WTC11 (cell line): Measurements from ENCODE around the gene MED12. TPM values are rescaled to one million over a fixed set of nuclear protein-coding genes. Genes with fewer than 3 reads are reported as not detected.

Experiments used
- ATAC-seq: fragments of 200-7000 bp; cut with Tn5 transposase; 2 replicates; pipeline ENCODE4 v1.10.0; 2021; ENCODE audit warnings: mild to moderate bottlenecking, moderate library complexity
- CTCF ChIA-PET: fragments of 300-600 bp; sonication (Branson Sonifier 250); formaldehyde crosslinking; loops from one replicate; lab custom pipeline; 2021; ENCODE audit warnings: antibody characterized with exemption; lab: Charles Lee
- POLR2A ChIA-PET: fragments of 350-600 bp; sonication (Branson Sonifier 250); formaldehyde crosslinking; loops from one replicate; lab custom pipeline; 2021; ENCODE audit warnings: antibody characterized with exemption; lab: Charles Lee
- DNase-seq: peaks from one replicate; pipeline ENCODE4 v3.0.0; 2021; ENCODE audit warnings: low spot score
- H3K27ac Mint-ChIP-seq: 2 replicates; pipeline ENCODE4 v1.8.0; 2021; ENCODE audit warnings: mixed read lengths
- H3K27me3 Mint-ChIP-seq: 2 replicates; pipeline ENCODE4 v1.8.0; 2021; ENCODE audit warnings: low read depth, mild to moderate bottlenecking, moderate library complexity, mixed read lengths
- H3K36me3 Mint-ChIP-seq: 2 replicates; pipeline ENCODE4 v1.8.0; 2021; ENCODE audit warnings: mixed read lengths
- H3K4me1 Mint-ChIP-seq: 2 replicates; pipeline ENCODE4 v1.8.0; 2022; ENCODE audit warnings: mixed read lengths
- H3K4me3 Mint-ChIP-seq: 2 replicates; pipeline ENCODE4 v1.8.0; 2021; ENCODE audit warnings: mild to moderate bottlenecking, moderate library complexity, mixed read lengths
- H3K9me3 Mint-ChIP-seq: 2 replicates; pipeline ENCODE4 v1.8.0; 2021; ENCODE audit warnings: mixed read lengths
- CREB1 ChIP-seq: sonication (generic); formaldehyde crosslinking; IDR thresholded peaks from 2 replicates; pipeline ENCODE4 v1.8.0; 2023; ENCODE audit warnings: mild to moderate bottlenecking, missing genetic modification reagents
- ELF4 ChIP-seq: sonication (generic); formaldehyde crosslinking; IDR thresholded peaks from 2 replicates; pipeline ENCODE4 v1.8.1; 2022; ENCODE audit warnings: low read depth, mild to moderate bottlenecking, moderate library complexity, missing genetic modification reagents
- EMX1 ChIP-seq: fragments of 250-450 bp; sonication (Bioruptor Pico); IDR thresholded peaks from 2 replicates; pipeline ENCODE4 v1.8.0; 2021; ENCODE audit warnings: mild to moderate bottlenecking
- IRF2 ChIP-seq: sonication (generic); formaldehyde crosslinking; IDR thresholded peaks from 2 replicates; pipeline ENCODE4 v1.8.0; 2022; ENCODE audit warnings: low read depth, missing genetic modification reagents, borderline replicate concordance
- KAT7 ChIP-seq: sonication (generic); formaldehyde crosslinking; IDR thresholded peaks from 2 replicates; pipeline ENCODE4 v1.8.1; 2023; ENCODE audit warnings: missing genetic modification reagents, mild to moderate bottlenecking, borderline replicate concordance
- MXD4 ChIP-seq: fragments of 250-450 bp; sonication (Bioruptor Pico); IDR thresholded peaks from 2 replicates; pipeline ENCODE4 v1.8.0; 2021; ENCODE audit warnings: mild to moderate bottlenecking, moderate library complexity, borderline replicate concordance
- RELA ChIP-seq: sonication (generic); formaldehyde crosslinking; IDR thresholded peaks from 2 replicates; pipeline ENCODE4 v1.8.1; 2022; ENCODE audit warnings: missing genetic modification reagents, mild to moderate bottlenecking, borderline replicate concordance
- SMAD4 ChIP-seq: sonication (generic); formaldehyde crosslinking; IDR thresholded peaks from 2 replicates; pipeline ENCODE4 v1.8.0; 2022; ENCODE audit warnings: mild to moderate bottlenecking, missing genetic modification reagents
- SP1 ChIP-seq: sonication (generic); formaldehyde crosslinking; conservative IDR thresholded peaks from 2 replicates; pipeline ENCODE4 v1.8.1; 2022; ENCODE audit warnings: missing genetic modification reagents
- TEAD1 ChIP-seq: sonication (generic); formaldehyde crosslinking; IDR thresholded peaks from 2 replicates; pipeline ENCODE4 v1.8.0; 2022; ENCODE audit warnings: mild to moderate bottlenecking, missing genetic modification reagents
- ZNF121 ChIP-seq: sonication (generic); formaldehyde crosslinking; IDR thresholded peaks from 2 replicates; pipeline ENCODE4 v1.8.0; 2023; ENCODE audit warnings: missing genetic modification reagents
- ZNF219 ChIP-seq: sonication (generic); formaldehyde crosslinking; IDR thresholded peaks from 2 replicates; pipeline ENCODE4 v1.8.0; 2023; ENCODE audit warnings: missing genetic modification reagents, mild to moderate bottlenecking, borderline replicate concordance
- ZNF416 ChIP-seq: fragments of 250-450 bp; sonication (Bioruptor Pico); IDR thresholded peaks from 2 replicates; pipeline ENCODE4 v1.9.0; 2021; ENCODE audit warnings: mild to moderate bottlenecking, inconsistent platforms
- total RNA-seq: library from RNA; stranded (reverse); gene quantifications from 3 replicates; pipeline ENCODE4 v1.2.3, GENCODE V29; 2021
- TF ChIP-seq, protein P1 (sequence below): sonication (generic); formaldehyde crosslinking; IDR thresholded peaks from 2 replicates; pipeline ENCODE4 v1.8.0; 2022; ENCODE audit warnings: mild to moderate bottlenecking, missing genetic modification reagents
- TF ChIP-seq, protein P2 (sequence below): sonication (generic); formaldehyde crosslinking; IDR thresholded peaks from 2 replicates; pipeline ENCODE4 v1.8.0; 2022; ENCODE audit warnings: missing genetic modification reagents
- TF ChIP-seq, protein P3 (sequence below): fragments of 250-450 bp; sonication (Bioruptor Pico); IDR thresholded peaks from 2 replicates; pipeline ENCODE4 v1.9.0; 2021; ENCODE audit warnings: mild to moderate bottlenecking
- TF ChIP-seq, protein P4 (sequence below): fragments of 250-450 bp; sonication (Bioruptor Pico); IDR thresholded peaks from 2 replicates; pipeline ENCODE4 v1.9.0; 2021; ENCODE audit warnings: mild to moderate bottlenecking, borderline replicate concordance

The MED12 gene
- total RNA-seq, 1 experiment from 2014 or later, result 35.6 TPM

DNA sequence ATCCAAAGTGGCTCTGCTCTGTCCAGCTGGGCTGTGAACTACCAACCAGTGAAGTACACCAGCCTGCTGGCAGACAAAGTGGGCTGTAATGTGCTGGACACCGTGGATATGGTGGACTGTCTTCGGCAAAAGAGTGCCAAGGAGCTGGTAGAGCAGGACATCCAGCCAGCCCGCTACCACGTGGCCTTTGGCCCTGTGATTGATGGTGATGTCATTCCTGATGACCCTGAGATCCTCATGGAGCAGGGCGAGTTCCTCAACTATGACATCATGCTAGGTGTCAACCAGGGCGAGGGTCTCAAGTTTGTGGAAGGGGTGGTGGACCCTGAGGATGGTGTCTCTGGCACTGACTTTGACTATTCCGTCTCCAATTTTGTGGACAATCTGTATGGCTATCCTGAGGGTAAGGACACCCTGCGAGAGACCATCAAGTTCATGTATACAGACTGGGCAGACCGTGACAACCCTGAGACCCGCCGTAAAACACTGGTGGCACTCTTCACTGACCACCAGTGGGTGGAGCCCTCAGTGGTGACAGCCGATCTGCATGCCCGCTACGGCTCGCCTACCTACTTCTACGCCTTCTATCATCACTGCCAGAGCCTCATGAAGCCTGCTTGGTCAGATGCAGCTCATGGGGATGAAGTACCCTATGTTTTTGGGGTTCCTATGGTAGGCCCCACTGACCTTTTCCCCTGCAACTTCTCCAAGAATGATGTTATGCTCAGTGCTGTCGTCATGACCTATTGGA lies 48.8 kb downstream of the MED12 start (continued):
- TF ChIP-seq TEAD1 (CRISPR knock-in tag) (no peak), SP1 (no peak), RELA (CRISPR knock-in tag) (no peak), ELF4 (CRISPR knock-in tag) (no peak), MXD4 (no peak), EMX1 (CRISPR knock-in tag) (no peak), IRF2 (CRISPR knock-in tag) (no peak), ZNF121 (CRISPR knock-in tag) (no peak), KAT7 (no peak)
- TF ChIP-seq, protein P1, sequence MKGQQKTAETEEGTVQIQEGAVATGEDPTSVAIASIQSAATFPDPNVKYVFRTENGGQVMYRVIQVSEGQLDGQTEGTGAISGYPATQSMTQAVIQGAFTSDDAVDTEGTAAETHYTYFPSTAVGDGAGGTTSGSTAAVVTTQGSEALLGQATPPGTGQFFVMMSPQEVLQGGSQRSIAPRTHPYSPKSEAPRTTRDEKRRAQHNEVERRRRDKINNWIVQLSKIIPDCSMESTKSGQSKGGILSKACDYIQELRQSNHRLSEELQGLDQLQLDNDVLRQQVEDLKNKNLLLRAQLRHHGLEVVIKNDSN (CRISPR knock-in tag), result no peak
- TF ChIP-seq, protein P2, sequence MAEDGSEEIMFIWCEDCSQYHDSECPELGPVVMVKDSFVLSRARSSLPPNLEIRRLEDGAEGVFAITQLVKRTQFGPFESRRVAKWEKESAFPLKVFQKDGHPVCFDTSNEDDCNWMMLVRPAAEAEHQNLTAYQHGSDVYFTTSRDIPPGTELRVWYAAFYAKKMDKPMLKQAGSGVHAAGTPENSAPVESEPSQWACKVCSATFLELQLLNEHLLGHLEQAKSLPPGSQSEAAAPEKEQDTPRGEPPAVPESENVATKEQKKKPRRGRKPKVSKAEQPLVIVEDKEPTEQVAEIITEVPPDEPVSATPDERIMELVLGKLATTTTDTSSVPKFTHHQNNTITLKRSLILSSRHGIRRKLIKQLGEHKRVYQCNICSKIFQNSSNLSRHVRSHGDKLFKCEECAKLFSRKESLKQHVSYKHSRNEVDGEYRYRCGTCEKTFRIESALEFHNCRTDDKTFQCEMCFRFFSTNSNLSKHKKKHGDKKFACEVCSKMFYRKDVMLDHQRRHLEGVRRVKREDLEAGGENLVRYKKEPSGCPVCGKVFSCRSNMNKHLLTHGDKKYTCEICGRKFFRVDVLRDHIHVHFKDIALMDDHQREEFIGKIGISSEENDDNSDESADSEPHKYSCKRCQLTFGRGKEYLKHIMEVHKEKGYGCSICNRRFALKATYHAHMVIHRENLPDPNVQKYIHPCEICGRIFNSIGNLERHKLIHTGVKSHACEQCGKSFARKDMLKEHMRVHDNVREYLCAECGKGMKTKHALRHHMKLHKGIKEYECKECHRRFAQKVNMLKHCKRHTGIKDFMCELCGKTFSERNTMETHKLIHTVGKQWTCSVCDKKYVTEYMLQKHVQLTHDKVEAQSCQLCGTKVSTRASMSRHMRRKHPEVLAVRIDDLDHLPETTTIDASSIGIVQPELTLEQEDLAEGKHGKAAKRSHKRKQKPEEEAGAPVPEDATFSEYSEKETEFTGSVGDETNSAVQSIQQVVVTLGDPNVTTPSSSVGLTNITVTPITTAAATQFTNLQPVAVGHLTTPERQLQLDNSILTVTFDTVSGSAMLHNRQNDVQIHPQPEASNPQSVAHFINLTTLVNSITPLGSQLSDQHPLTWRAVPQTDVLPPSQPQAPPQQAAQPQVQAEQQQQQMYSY (CRISPR knock-in tag), result no peak
- TF ChIP-seq, protein P3, sequence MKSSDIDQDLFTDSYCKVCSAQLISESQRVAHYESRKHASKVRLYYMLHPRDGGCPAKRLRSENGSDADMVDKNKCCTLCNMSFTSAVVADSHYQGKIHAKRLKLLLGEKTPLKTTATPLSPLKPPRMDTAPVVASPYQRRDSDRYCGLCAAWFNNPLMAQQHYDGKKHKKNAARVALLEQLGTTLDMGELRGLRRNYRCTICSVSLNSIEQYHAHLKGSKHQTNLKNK (CRISPR knock-in tag), result no peak
- TF ChIP-seq, all 79 proteins: peak for 0

DNA sequence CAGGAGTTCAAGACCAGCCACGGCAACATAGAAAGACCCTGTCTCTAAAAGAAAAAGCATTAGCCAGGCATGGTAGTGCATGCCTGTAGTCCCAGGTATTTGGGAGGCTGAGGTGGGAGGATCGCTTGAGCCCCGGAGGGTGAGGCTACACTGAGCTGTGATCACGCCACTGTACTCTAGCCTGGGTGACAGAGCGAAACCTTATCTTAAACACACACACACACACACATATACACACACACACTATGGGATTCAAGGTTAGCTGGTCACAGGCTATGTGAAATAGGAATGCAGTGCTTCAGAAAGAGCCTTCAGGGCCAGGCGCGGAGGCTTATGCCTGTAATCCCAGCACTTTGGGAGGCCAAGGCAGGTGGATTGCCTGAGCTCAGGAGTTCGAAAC lies 49.7 kb downstream of the MED12 start:
- H3K4me3 Mint-ChIP-seq, result no peak overlapping the region
- ChIA-PET CTCF (no interaction called here), POLR2A (no interaction called here)
- no peaks in the 10 kb centered on the region for H3K36me3 Mint-ChIP-seq
- no peak overlapping the region for H3K27ac Mint-ChIP-seq
- DNase-seq (no peak), ATAC-seq (no peak)
- TF ChIP-seq ZNF219 (CRISPR knock-in tag) (no peak), ELF4 (CRISPR knock-in tag) (no peak), ZNF416 (CRISPR knock-in tag) (no peak), CREB1 (CRISPR knock-in tag) (no peak), SMAD4 (CRISPR knock-in tag) (no peak)
- TF ChIP-seq, protein P4, sequence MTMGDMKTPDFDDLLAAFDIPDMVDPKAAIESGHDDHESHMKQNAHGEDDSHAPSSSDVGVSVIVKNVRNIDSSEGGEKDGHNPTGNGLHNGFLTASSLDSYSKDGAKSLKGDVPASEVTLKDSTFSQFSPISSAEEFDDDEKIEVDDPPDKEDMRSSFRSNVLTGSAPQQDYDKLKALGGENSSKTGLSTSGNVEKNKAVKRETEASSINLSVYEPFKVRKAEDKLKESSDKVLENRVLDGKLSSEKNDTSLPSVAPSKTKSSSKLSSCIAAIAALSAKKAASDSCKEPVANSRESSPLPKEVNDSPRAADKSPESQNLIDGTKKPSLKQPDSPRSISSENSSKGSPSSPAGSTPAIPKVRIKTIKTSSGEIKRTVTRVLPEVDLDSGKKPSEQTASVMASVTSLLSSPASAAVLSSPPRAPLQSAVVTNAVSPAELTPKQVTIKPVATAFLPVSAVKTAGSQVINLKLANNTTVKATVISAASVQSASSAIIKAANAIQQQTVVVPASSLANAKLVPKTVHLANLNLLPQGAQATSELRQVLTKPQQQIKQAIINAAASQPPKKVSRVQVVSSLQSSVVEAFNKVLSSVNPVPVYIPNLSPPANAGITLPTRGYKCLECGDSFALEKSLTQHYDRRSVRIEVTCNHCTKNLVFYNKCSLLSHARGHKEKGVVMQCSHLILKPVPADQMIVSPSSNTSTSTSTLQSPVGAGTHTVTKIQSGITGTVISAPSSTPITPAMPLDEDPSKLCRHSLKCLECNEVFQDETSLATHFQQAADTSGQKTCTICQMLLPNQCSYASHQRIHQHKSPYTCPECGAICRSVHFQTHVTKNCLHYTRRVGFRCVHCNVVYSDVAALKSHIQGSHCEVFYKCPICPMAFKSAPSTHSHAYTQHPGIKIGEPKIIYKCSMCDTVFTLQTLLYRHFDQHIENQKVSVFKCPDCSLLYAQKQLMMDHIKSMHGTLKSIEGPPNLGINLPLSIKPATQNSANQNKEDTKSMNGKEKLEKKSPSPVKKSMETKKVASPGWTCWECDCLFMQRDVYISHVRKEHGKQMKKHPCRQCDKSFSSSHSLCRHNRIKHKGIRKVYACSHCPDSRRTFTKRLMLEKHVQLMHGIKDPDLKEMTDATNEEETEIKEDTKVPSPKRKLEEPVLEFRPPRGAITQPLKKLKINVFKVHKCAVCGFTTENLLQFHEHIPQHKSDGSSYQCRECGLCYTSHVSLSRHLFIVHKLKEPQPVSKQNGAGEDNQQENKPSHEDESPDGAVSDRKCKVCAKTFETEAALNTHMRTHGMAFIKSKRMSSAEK, result no peak
- H3K27me3 Mint-ChIP-seq, result no peaks in the 10 kb centered on the region
- H3K9me3 Mint-ChIP-seq, result no peaks in the 10 kb centered on the region
- peaks cover 16% of the 10 kb centered on the region for H3K4me1 Mint-ChIP-seq
